ENCODE results near the gene SEC14L5.

DNA sequence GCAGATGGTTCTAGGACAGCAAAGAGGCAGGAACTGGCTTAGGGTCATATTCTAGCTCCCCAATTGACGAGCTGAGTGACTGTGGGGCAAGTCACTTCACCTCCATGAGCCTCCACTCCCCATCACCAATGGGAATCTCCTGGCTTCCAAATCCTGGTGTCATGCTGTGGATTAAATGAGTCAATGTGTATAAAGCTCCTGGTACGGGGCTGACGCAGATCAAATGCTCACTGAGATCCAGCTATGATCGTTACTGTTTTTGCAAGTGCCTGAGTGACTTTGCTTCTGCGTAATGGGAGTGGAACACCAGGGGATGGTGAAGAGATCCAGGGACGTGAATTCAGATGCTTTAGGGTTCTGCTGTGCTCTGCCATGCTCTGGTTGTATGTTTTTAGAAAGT lies 2.4 kb downstream of the SEC14L5 start:
- TF ChIP-seq ELF1 (IDR thresholded peaks at IDR 0.05; ENCODE audit: borderline replicate concordance, low read depth) (no peak), CTCF (IDR thresholded peaks at IDR 0.05 in 2 of 3, conservative IDR thresholded peaks at IDR 0.05 in 1 of 3; ENCODE audit: borderline replicate concordance in 1 of 3, insufficient read depth in 1 of 3, low read depth in 2 of 3, low read length in 2 of 3) (no peak), ZBTB33 (IDR thresholded peaks at IDR 0.05; ENCODE audit: extremely low read depth, insufficient replicate concordance, low read length) (no peak), POLR2A (IDR thresholded peaks at IDR 0.05; ENCODE audit: borderline replicate concordance, extremely low read depth, insufficient read depth, insufficient read length) (no peak), EGR1 (IDR thresholded peaks at IDR 0.05; ENCODE audit: low read depth) (no peak), EZH2 (IDR thresholded peaks at IDR 0.05) (no peak), RAD21 (IDR thresholded peaks at IDR 0.05; ENCODE audit: low read depth) (no peak), POLR2AphosphoS5 (IDR thresholded peaks at IDR 0.05; ENCODE audit: low read depth, low read length) (no peak), ZNF274 (IDR thresholded peaks at IDR 0.05; ENCODE audit: low read depth, low read length) (no peak), EZH2phosphoT487 (IDR thresholded peaks at IDR 0.05; ENCODE audit: borderline replicate concordance) (no peak), JUND (IDR thresholded peaks at IDR 0.05) (no peak), YY1 (IDR thresholded peaks at IDR 0.05; ENCODE audit: extremely low read depth, insufficient replicate concordance, low read depth, low read length) (no peak), MAX (IDR thresholded peaks at IDR 0.05) (no peak)
- TF ChIP-seq, protein P1, sequence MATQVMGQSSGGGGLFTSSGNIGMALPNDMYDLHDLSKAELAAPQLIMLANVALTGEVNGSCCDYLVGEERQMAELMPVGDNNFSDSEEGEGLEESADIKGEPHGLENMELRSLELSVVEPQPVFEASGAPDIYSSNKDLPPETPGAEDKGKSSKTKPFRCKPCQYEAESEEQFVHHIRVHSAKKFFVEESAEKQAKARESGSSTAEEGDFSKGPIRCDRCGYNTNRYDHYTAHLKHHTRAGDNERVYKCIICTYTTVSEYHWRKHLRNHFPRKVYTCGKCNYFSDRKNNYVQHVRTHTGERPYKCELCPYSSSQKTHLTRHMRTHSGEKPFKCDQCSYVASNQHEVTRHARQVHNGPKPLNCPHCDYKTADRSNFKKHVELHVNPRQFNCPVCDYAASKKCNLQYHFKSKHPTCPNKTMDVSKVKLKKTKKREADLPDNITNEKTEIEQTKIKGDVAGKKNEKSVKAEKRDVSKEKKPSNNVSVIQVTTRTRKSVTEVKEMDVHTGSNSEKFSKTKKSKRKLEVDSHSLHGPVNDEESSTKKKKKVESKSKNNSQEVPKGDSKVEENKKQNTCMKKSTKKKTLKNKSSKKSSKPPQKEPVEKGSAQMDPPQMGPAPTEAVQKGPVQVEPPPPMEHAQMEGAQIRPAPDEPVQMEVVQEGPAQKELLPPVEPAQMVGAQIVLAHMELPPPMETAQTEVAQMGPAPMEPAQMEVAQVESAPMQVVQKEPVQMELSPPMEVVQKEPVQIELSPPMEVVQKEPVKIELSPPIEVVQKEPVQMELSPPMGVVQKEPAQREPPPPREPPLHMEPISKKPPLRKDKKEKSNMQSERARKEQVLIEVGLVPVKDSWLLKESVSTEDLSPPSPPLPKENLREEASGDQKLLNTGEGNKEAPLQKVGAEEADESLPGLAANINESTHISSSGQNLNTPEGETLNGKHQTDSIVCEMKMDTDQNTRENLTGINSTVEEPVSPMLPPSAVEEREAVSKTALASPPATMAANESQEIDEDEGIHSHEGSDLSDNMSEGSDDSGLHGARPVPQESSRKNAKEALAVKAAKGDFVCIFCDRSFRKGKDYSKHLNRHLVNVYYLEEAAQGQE (IDR thresholded peaks at IDR 0.05; ENCODE audit: low read depth), result no peak
